Effector memory CD8-positive, alpha-beta T cell (primary cell): ENCODE measurements around the gene SLFN11.
A peak's percentile ranks its signal among the peaks of the same experiment; 100 is the strongest.

Experiments used
- ATAC-seq: fragments of 150-1000 bp; cut with Tn5 transposase; replicated peaks from 2 replicates; pipeline ENCODE4 v1.10.0; 2021; ENCODE audit warnings: mild to moderate bottlenecking, moderate library complexity
- DNase-seq, 3 experiments: peaks; one replicate each; pipeline ENCODE4 v3.0.0; 2021
- H3K27ac Mint-ChIP-seq, 2 donors: one replicate each; pipeline ENCODE4 v1.8.0; 2022; ENCODE audit warnings: mild to moderate bottlenecking in 2 of 2, mixed read lengths in 2 of 2, moderate library complexity in 2 of 2
- H3K27me3 Mint-ChIP-seq, 2 donors: one replicate each; pipeline ENCODE4 v1.8.0; 2022; ENCODE audit warnings: mixed read lengths in 2 of 2
- H3K36me3 Mint-ChIP-seq: one replicate; pipeline ENCODE4 v1.8.0; 2022; ENCODE audit warnings: mild to moderate bottlenecking, moderate library complexity, mixed read lengths; ENCODE audit not compliant: insufficient read depth
- H3K4me1 Mint-ChIP-seq, 2 donors: one replicate each; pipeline ENCODE4 v1.8.0; 2022; ENCODE audit warnings: low read depth in 2 of 2, mixed read lengths in 2 of 2
- H3K4me3 Mint-ChIP-seq, 2 donors: one replicate each; pipeline ENCODE4 v1.8.0; 2022; ENCODE audit warnings: mild to moderate bottlenecking in 2 of 2, mixed read lengths in 2 of 2, moderate library complexity in 2 of 2
- H3K9me3 Mint-ChIP-seq, 2 donors: one replicate each; pipeline ENCODE4 v1.8.0; 2022; ENCODE audit warnings: mixed read lengths in 2 of 2

Gene SLFN11

GRCh38 chr17:35377068-35377467 is 3.6 kb upstream of the SLFN11 start:
- Mint-ChIP-seq H3K4me3 (no peak overlapping the region), H3K27me3 (no peaks in the 10 kb centered on the region), H3K36me3 (peaks cover 24% of the 10 kb centered on the region), H3K27ac (no peak overlapping the region), H3K4me1 (peaks cover 25% of the 10 kb centered on the region in 2 donors), H3K9me3 (no peaks in the 10 kb centered on the region)
- ATAC-seq = no peak
- DNase-seq = no peak

GRCh38 chr17:35376245-35376644 is 2.8 kb upstream of the SLFN11 start:
- Mint-ChIP-seq H3K36me3 (peaks cover 27% of the 10 kb centered on the region), H3K27ac (peak overlapping the region; percentile 5 to 72), H3K4me3 (no peak overlapping the region), H3K27me3 (no peaks in the 10 kb centered on the region), H3K9me3 (no peaks in the 10 kb centered on the region), H3K4me1 (peaks cover 33% of the 10 kb centered on the region in 2 donors)
- ATAC-seq (no peak), DNase-seq (no peak)

- DNase-seq (no peak), ATAC-seq (no peak)
- H3K36me3 Mint-ChIP-seq = peaks cover 27% of the 10 kb centered on the region
- peak overlapping the region; percentile 97 to 98 for H3K27ac Mint-ChIP-seq
- H3K4me1 Mint-ChIP-seq = peaks cover 39 to 45% of the 10 kb centered on the region in 2 donors
- H3K27me3 Mint-ChIP-seq = no peaks in the 10 kb centered on the region
- H3K9me3 Mint-ChIP-seq = peaks cover 0 to 1% of the 10 kb centered on the region in 2 donors
- peak overlapping the region; percentile 97 to 99 for H3K4me3 Mint-ChIP-seq
These were observed 1.4 kb upstream of the SLFN11 start for GRCh38 chr17:35374766-35375344.

- H3K4me1 Mint-ChIP-seq = peaks cover 43 to 49% of the 10 kb centered on the region in 2 donors
- peak overlapping the region; percentile 97 to 98 for H3K27ac Mint-ChIP-seq
- ATAC-seq = peak; percentile 58
These were observed 754 bp upstream of the SLFN11 start for GRCh38 chr17:35373984-35374765.

GRCh38 chr17:35372846-35373533 is 431 bp downstream of the SLFN11 start:
- DNase-seq (peak in 1 of 3 experiments; percentile 6), ATAC-seq (peak; percentile 12)
- H3K9me3 Mint-ChIP-seq = peaks cover 0 to 1% of the 10 kb centered on the region in 2 donors
- H3K27ac Mint-ChIP-seq = peak overlapping the region; percentile 97 to 98
- no peaks in the 10 kb centered on the region for H3K27me3 Mint-ChIP-seq
- H3K4me3 Mint-ChIP-seq = peak overlapping the region; percentile 97 to 99
- H3K36me3 Mint-ChIP-seq = peaks cover 27% of the 10 kb centered on the region
- H3K4me1 Mint-ChIP-seq = peaks cover 52 to 61% of the 10 kb centered on the region in 2 donors

More at GRCh38 chr17:35373984-35374765, 754 bp upstream of the SLFN11 start:
- DNase-seq = peak; percentile 23 to 48 (median 24)
- Mint-ChIP-seq H3K27me3 (no peaks in the 10 kb centered on the region), H3K4me3 (peak overlapping the region; percentile 97 to 99), H3K36me3 (peaks cover 27% of the 10 kb centered on the region), H3K9me3 (peaks cover 0 to 1% of the 10 kb centered on the region in 2 donors)

GRCh38 chr17:35371934-35372333 is 1.5 kb downstream of the SLFN11 start:
- ATAC-seq (no peak), DNase-seq (no peak)
- peak overlapping the region; percentile 49 to 67 for H3K27ac Mint-ChIP-seq
- H3K4me3 Mint-ChIP-seq = peak overlapping the region; percentile 97 to 99
- H3K36me3 Mint-ChIP-seq = peaks cover 27% of the 10 kb centered on the region
- peaks cover 0 to 1% of the 10 kb centered on the region in 2 donors for H3K9me3 Mint-ChIP-seq
- H3K4me1 Mint-ChIP-seq = peaks cover 55 to 69% of the 10 kb centered on the region in 2 donors
- H3K27me3 Mint-ChIP-seq = no peaks in the 10 kb centered on the region

GRCh38 chr17:35368081-35368830 is 5.2 kb downstream of the SLFN11 start:
- Mint-ChIP-seq H3K9me3 (peaks cover 0 to 1% of the 10 kb centered on the region in 2 donors), H3K4me1 (peaks cover 52 to 65% of the 10 kb centered on the region in 2 donors), H3K36me3 (peaks cover 25% of the 10 kb centered on the region), H3K4me3 (peak overlapping the region; percentile 47 to 58), H3K27ac (peak overlapping the region; percentile 65 to 76), H3K27me3 (no peaks in the 10 kb centered on the region)
- DNase-seq (peak; percentile 30 to 33 (median 31)), ATAC-seq (peak; percentile 93)

GRCh38 chr17:35361027-35361426 is 12.4 kb downstream of the SLFN11 start:
- H3K27me3 Mint-ChIP-seq = no peaks in the 10 kb centered on the region
- H3K36me3 Mint-ChIP-seq = peaks cover 48% of the 10 kb centered on the region
- H3K9me3 Mint-ChIP-seq = no peaks in the 10 kb centered on the region
- DNase-seq (no peak), ATAC-seq (no peak)
- H3K27ac Mint-ChIP-seq = no peak overlapping the region
- H3K4me3 Mint-ChIP-seq = peak overlapping the region in 1 of 2 donors; percentile 19
- peaks cover 25 to 42% of the 10 kb centered on the region in 2 donors for H3K4me1 Mint-ChIP-seq

- Mint-ChIP-seq H3K4me1 (peaks cover 19 to 46% of the 10 kb centered on the region in 2 donors), H3K9me3 (no peaks in the 10 kb centered on the region), H3K27me3 (no peaks in the 10 kb centered on the region), H3K4me3 (no peak overlapping the region), H3K36me3 (peaks cover 48% of the 10 kb centered on the region), H3K27ac (no peak overlapping the region)
- ATAC-seq (no peak), DNase-seq (no peak)
These were observed 14.0 kb downstream of the SLFN11 start for GRCh38 chr17:35359398-35359797.

GRCh38 chr17:35352284-35352683 is 21.1 kb downstream of the SLFN11 start:
- no peak overlapping the region for H3K27ac Mint-ChIP-seq
- DNase-seq (no peak), ATAC-seq (no peak)
- H3K9me3 Mint-ChIP-seq = no peaks in the 10 kb centered on the region
- peaks cover 9 to 22% of the 10 kb centered on the region in 2 donors for H3K4me1 Mint-ChIP-seq
- peaks cover 38% of the 10 kb centered on the region for H3K36me3 Mint-ChIP-seq
- H3K27me3 Mint-ChIP-seq = no peaks in the 10 kb centered on the region
- no peak overlapping the region for H3K4me3 Mint-ChIP-seq

- peak overlapping the region; percentile 46 to 68 for H3K27ac Mint-ChIP-seq
- ATAC-seq = no peak
- peaks cover 17 to 29% of the 10 kb centered on the region in 2 donors for H3K4me1 Mint-ChIP-seq
- H3K9me3 Mint-ChIP-seq = no peaks in the 10 kb centered on the region
- no peak overlapping the region for H3K4me3 Mint-ChIP-seq
- no peak for DNase-seq
- no peaks in the 10 kb centered on the region for H3K27me3 Mint-ChIP-seq
- H3K36me3 Mint-ChIP-seq = peaks cover 37% of the 10 kb centered on the region
These were observed 22.9 kb downstream of the SLFN11 start for GRCh38 chr17:35350493-35350892.

GRCh38 chr17:35345926-35346771 is 27.3 kb downstream of the SLFN11 start:
- DNase-seq (peak in 1 of 3 experiments; percentile 6), ATAC-seq (peak; percentile 68)
- Mint-ChIP-seq H3K27me3 (no peaks in the 10 kb centered on the region), H3K9me3 (peaks cover 0 to 3% of the 10 kb centered on the region in 2 donors), H3K27ac (peak overlapping the region; percentile 95), H3K4me1 (peaks cover 32 to 45% of the 10 kb centered on the region in 2 donors), H3K4me3 (peak overlapping the region; percentile 88 to 95), H3K36me3 (peaks cover 12% of the 10 kb centered on the region)
